NCI-H1105 (cell line): ENCODE results near the gene WIPF1.
"Not testable (repeated sequence)": the region's sequence is repeated elsewhere in the genome, so short reads cannot be mapped to it uniquely, and the experiment has no call there.

Experiments used
- DNase-seq: peaks from one replicate; lab custom pipeline; 2025; lab: John Stamatoyannopoulos, UW

Gene WIPF1

GRCh38 chr2:174571669-174572323 is 25.8 kb downstream of the WIPF1 start:
- DNase-seq, result no peak

GRCh38 chr2:174570318-174570958 is 27.2 kb downstream of the WIPF1 start:
- DNase-seq, result no peak

- no peak for DNase-seq
These were observed 27.9 kb downstream of the WIPF1 start for GRCh38 chr2:174569678-174570077.

- DNase-seq, result no peak
These were observed 29.2 kb downstream of the WIPF1 start for GRCh38 chr2:174568425-174568824.

GRCh38 chr2:174566871-174567270 is 30.7 kb downstream of the WIPF1 start:
- no peak for DNase-seq

- no peak for DNase-seq
These were observed 33.9 kb downstream of the WIPF1 start for GRCh38 chr2:174563530-174564282.

- no peak for DNase-seq
These were observed 35.6 kb downstream of the WIPF1 start for GRCh38 chr2:174561972-174562370.

GRCh38 chr2:174561283-174561971 is 36.2 kb downstream of the WIPF1 start:
- DNase-seq, result peak; percentile 47

GRCh38 chr2:174560737-174561136 is 36.9 kb downstream of the WIPF1 start:
- DNase-seq, result no peak

GRCh38 chr2:174555998-174556397 is 41.6 kb downstream of the WIPF1 start:
- no peak for DNase-seq

GRCh38 chr2:174554529-174555150 is 43.0 kb downstream of the WIPF1 start:
- DNase-seq, result no peak

- DNase-seq, result no peak
These were observed 43.7 kb downstream of the WIPF1 start for GRCh38 chr2:174553811-174554493.

GRCh38 chr2:174552880-174553279 is 44.7 kb downstream of the WIPF1 start:
- no peak for DNase-seq

- DNase-seq, result no peak
These were observed 45.9 kb downstream of the WIPF1 start for GRCh38 chr2:174551697-174552096.

- DNase-seq, result not testable (repeated sequence)
These were observed 49.0 kb downstream of the WIPF1 start for GRCh38 chr2:174548646-174549045.

- DNase-seq, result not testable (repeated sequence)
These were observed 49.6 kb downstream of the WIPF1 start for GRCh38 chr2:174548021-174548420.

- DNase-seq, result no peak
These were observed 50.8 kb downstream of the WIPF1 start for GRCh38 chr2:174546519-174547506.

GRCh38 chr2:174545240-174545639 is 52.4 kb downstream of the WIPF1 start:
- DNase-seq, result no peak

GRCh38 chr2:174544802-174545201 is 52.8 kb downstream of the WIPF1 start:
- no peak for DNase-seq

- no peak for DNase-seq
These were observed 53.4 kb downstream of the WIPF1 start for GRCh38 chr2:174544156-174544555.
